ENCODE results near the gene CFAP43. TPM values are rescaled to one million over a fixed set of nuclear protein-coding genes. Genes with fewer than 3 reads are reported as not detected.
A peak's percentile ranks its signal among the peaks of the same experiment; 100 is the strongest.

CFAP43 gene
- total and polyA plus RNA-seq, 9 of the 15 experiments (the other 6 are each of a cell fraction or from before 2014, with no cell fraction given) = 0.07 to 0.86 (median 0.11) TPM; not detected in 1

- TF ChIP-seq BHLHE40 (IDR thresholded peaks at IDR 0.05; ENCODE audit: low read length) (no peak), TCF15 (CRISPR knock-in tag; IDR thresholded peaks at IDR 0.05) (no peak), ZFX (CRISPR knock-in tag; IDR thresholded peaks at IDR 0.05) (peak; percentile 93), BACH1 (tag; IDR thresholded peaks at IDR 0.05) (no peak), HNRNPUL1 (IDR thresholded peaks at IDR 0.05; ENCODE audit: low read length) (no peak), CBX1 (IDR thresholded peaks at IDR 0.05; ENCODE audit: low read depth) (0 out of 2 replicates have a peak, but pooled peaks have one; percentile 45), RBM34 (IDR thresholded peaks at IDR 0.05; ENCODE audit: borderline replicate concordance, insufficient read depth, low read length) (no peak), MXI1 (IDR thresholded peaks at IDR 0.05; ENCODE audit: low read depth, low read length) (peak; percentile 85), HNRNPK (IDR thresholded peaks at IDR 0.05; ENCODE audit: low read depth, low read length, poor library complexity, severe bottlenecking) (no peak), ADNP (tag; IDR thresholded peaks at IDR 0.05) (no peak), MECOM (CRISPR knock-in tag; IDR thresholded peaks at IDR 0.05) (no peak), ZNF197 (CRISPR knock-in tag; IDR thresholded peaks at IDR 0.05; ENCODE audit: low read depth) (no peak), ZNF280A (IDR thresholded peaks at IDR 0.05; ENCODE audit: low read depth, partially characterized antibody) (no peak), DLX4 (CRISPR knock-in tag; IDR thresholded peaks at IDR 0.05) (no peak), TEAD1 (CRISPR knock-in tag; IDR thresholded peaks at IDR 0.05) (no peak), FOXJ3 (CRISPR knock-in tag; IDR thresholded peaks at IDR 0.05) (peak; percentile 98), CEBPG (CRISPR knock-in tag; IDR thresholded peaks at IDR 0.05) (no peak), CEBPG (tag; conservative IDR thresholded peaks at IDR 0.05 in 1 of 2, IDR thresholded peaks at IDR 0.05 in 1 of 2) (no peak), PML (IDR thresholded peaks at IDR 0.05; ENCODE audit: low read length) (no peak)
- TF ChIP-seq, protein P1, sequence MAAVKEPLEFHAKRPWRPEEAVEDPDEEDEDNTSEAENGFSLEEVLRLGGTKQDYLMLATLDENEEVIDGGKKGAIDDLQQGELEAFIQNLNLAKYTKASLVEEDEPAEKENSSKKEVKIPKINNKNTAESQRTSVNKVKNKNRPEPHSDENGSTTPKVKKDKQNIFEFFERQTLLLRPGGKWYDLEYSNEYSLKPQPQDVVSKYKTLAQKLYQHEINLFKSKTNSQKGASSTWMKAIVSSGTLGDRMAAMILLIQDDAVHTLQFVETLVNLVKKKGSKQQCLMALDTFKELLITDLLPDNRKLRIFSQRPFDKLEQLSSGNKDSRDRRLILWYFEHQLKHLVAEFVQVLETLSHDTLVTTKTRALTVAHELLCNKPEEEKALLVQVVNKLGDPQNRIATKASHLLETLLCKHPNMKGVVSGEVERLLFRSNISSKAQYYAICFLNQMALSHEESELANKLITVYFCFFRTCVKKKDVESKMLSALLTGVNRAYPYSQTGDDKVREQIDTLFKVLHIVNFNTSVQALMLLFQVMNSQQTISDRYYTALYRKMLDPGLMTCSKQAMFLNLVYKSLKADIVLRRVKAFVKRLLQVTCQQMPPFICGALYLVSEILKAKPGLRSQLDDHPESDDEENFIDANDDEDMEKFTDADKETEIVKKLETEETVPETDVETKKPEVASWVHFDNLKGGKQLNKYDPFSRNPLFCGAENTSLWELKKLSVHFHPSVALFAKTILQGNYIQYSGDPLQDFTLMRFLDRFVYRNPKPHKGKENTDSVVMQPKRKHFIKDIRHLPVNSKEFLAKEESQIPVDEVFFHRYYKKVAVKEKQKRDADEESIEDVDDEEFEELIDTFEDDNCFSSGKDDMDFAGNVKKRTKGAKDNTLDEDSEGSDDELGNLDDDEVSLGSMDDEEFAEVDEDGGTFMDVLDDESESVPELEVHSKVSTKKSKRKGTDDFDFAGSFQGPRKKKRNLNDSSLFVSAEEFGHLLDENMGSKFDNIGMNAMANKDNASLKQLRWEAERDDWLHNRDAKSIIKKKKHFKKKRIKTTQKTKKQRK (IDR thresholded peaks at IDR 0.05; ENCODE audit: borderline replicate concordance, low read depth, low read length) = no peak
- TF ChIP-seq, protein P2, sequence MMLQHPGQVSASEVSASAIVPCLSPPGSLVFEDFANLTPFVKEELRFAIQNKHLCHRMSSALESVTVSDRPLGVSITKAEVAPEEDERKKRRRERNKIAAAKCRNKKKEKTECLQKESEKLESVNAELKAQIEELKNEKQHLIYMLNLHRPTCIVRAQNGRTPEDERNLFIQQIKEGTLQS (IDR thresholded peaks at IDR 0.05) = no peak
- TF ChIP-seq, protein P2 (CRISPR knock-in tag; conservative IDR thresholded peaks at IDR 0.05) = no peak
Measured at GRCh38 chr10:104231784-104232612, at the start of gene CFAP43 (continued).
